Activated naive CD4-positive, alpha-beta T cell treated with anti-CD3 and anti-CD28 coated beads, Interleukin-2, amount 50 U/mL, for 24 hours (primary cell): Measurements from ENCODE around the gene SDHB.
"Not testable (repeated sequence)": the region's sequence is repeated elsewhere in the genome, so short reads cannot be mapped to it uniquely, and the experiment has no call there.

Source experiments
- H3K27ac Mint-ChIP-seq: one replicate; pipeline ENCODE4 v1.8.0; 2021; ENCODE audit warnings: mild to moderate bottlenecking, mixed read lengths
- H3K27me3 Mint-ChIP-seq: one replicate; pipeline ENCODE4 v1.8.0; 2021; ENCODE audit warnings: mixed read lengths
- H3K36me3 Mint-ChIP-seq: one replicate; pipeline ENCODE4 v1.8.0; 2021; ENCODE audit warnings: mixed read lengths
- H3K4me1 Mint-ChIP-seq: one replicate; pipeline ENCODE4 v1.8.0; 2021; ENCODE audit warnings: mixed read lengths
- H3K4me3 Mint-ChIP-seq: one replicate; pipeline ENCODE4 v1.8.0; 2021; ENCODE audit warnings: mild to moderate bottlenecking, mixed read lengths
- H3K9me3 Mint-ChIP-seq: one replicate; pipeline ENCODE4 v1.8.0; 2021; ENCODE audit warnings: mixed read lengths

SDHB gene

DNA sequence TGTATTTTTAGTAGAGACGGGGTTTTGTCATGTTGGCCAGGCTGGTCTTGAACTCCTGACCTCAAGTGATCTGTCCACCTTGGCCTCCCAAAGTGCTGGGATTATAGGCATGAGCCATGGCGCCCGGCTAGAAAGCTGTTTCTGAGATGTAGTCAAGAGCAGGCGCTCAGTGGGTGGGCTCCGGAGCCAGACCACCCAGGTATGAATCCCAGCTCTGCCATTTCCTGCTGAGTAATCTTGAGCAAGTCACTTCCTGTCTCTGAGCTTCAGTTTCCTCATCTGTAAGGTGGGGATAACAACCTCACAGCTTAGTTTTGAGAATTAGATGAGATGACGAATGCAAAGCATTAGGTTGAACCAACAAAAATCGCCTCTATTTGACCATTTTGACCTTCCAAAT lies 8.9 kb upstream of the SDHB start:
- not testable (repeated sequence) for H3K27ac Mint-ChIP-seq, H3K36me3 Mint-ChIP-seq, H3K4me3 Mint-ChIP-seq

DNA sequence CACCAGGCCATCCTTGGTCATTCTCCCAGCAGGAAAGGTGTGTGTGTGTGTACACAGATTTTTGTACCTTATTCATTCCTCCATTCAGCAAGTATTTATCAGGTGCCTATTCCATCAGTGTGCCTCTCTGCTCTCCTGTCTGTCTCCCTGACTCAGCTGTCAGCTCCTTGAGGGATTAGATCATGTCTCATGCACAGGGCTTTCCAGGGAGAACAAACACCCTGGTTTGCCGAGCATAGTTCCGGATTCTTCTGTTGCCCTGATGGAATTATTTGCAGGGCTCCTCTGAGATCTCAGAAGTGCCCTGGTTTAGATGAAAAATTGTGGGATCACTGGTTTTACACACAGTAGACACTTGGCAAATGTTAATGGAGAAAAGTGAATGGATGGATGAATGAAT lies 8.1 kb upstream of the SDHB start:
- no peaks in the 10 kb centered on the region for H3K36me3 Mint-ChIP-seq
- H3K27me3 Mint-ChIP-seq = peaks cover 4% of the 10 kb centered on the region
- no peak overlapping the region for H3K4me3 Mint-ChIP-seq
- no peak overlapping the region for H3K27ac Mint-ChIP-seq
- H3K4me1 Mint-ChIP-seq = no peaks in the 10 kb centered on the region
- H3K9me3 Mint-ChIP-seq = no peaks in the 10 kb centered on the region

More for the DNA sequence above, 8.9 kb upstream of the SDHB start:
- not testable (repeated sequence) for H3K4me1 Mint-ChIP-seq, H3K27me3 Mint-ChIP-seq, H3K9me3 Mint-ChIP-seq

DNA sequence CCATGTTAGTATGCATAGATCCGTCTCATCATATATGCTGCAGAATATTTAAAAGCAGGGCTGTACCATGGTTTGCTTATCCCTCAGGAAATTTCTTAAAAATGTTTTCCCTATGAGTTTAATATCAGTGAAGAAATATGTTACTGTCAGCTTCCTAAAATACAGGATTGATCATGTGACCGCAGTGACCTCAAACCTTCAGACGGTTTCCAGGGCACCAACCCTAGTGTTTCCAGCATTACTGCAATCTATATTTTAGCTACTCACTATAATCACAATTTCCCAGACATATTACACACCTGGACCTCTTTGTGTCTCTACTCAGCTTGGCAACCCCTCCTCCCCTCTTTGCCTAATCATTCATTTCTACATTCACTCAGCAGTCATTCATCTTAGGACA lies 7.7 kb upstream of the SDHB start:
- no peak overlapping the region for H3K27ac Mint-ChIP-seq
- H3K9me3 Mint-ChIP-seq = no peaks in the 10 kb centered on the region
- no peaks in the 10 kb centered on the region for H3K4me1 Mint-ChIP-seq
- no peak overlapping the region for H3K4me3 Mint-ChIP-seq
- H3K27me3 Mint-ChIP-seq = peaks cover 4% of the 10 kb centered on the region
- no peaks in the 10 kb centered on the region for H3K36me3 Mint-ChIP-seq

DNA sequence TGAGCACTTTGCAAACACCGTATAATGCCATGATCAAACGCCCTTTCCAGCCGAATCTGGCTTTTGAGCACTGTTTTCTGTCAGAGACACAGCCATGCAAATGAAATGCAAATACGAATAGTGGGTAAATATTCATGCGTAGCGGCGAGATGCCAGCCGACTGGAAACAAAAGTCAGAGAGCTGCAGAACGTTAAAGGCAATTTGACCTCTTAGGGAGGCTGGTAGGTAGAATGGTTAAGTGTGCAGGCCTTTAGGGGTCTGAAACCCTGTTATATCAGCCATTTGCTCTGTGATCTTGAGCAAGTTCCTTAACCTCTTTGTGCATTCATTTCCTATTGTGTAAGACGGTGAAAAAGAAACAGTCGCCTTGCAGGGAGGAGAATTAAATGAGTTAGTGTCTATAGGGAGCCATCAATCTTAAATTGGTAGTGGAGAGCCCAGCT lies 6.5 kb upstream of the SDHB start:
- H3K27me3 Mint-ChIP-seq = peaks cover 4% of the 10 kb centered on the region
- H3K36me3 Mint-ChIP-seq = no peaks in the 10 kb centered on the region
- H3K9me3 Mint-ChIP-seq = no peaks in the 10 kb centered on the region
- no peaks in the 10 kb centered on the region for H3K4me1 Mint-ChIP-seq
- no peak overlapping the region for H3K27ac Mint-ChIP-seq
- no peak overlapping the region for H3K4me3 Mint-ChIP-seq

DNA sequence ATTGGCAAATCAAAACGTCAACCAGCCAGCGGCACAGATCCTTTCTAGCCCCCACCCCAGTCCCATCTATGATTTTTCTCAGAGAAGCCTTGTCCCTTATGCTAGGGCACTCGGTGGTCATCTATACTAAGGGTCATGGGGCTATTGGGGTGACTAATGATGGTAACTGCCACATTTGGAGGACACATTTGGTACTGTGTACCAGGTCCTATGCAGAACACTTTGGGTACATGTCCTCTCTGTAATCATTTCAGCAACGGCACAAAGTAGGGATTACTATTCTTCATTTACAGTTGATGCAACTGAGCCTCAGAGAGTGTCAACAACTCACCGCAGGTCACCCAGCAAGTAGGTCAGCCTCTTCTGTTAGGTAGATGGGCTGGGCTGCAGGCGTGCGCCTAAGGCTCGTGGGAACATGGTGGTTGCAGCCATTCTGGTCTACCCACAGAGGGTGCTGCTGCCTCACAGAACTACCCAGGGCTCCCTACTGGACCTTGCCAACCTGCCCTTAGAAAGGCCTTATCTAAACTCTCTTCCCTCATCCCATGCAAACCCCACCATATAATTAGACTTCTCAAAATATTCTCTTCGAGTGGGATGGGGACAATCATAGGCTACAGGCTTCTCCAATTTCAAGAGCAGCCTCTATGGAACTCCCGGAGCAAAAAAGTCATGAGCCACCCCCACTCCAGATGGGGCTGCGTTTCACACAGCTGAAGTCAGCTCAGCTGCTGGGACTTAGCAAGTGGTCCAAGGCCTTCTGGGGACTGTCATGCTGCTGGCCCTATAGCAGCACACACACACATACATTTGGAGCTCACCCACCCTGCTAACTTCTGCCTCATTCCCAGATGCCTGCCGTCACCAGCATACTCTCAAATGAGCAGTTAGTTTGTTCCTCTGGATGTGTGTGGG lies 5.8 kb upstream of the SDHB start:
- H3K27ac Mint-ChIP-seq = no peak overlapping the region
- no peaks in the 10 kb centered on the region for H3K9me3 Mint-ChIP-seq

DNA sequence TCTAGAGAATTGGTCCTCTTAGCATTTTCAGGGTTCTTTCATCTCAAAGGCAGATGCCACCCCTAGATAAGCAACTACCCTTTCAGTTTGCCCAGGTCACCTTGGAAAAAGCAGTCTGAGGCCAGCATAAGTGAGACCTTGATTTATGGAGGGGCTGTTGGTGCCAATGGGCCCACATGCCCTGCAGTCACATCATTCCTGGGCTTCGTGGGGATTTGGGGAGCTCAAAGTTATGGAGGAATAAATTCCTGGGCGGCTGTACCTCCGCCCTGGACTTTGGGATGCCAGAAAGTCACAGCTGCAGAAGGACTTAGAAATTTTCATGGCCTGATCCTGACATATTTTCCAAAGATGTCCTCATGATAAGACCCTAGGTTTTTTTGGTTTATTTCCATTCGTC lies 2.7 kb upstream of the SDHB start:
- Mint-ChIP-seq H3K4me3 (no peak overlapping the region), H3K27ac (no peak overlapping the region), H3K36me3 (no peaks in the 10 kb centered on the region), H3K27me3 (peaks cover 4% of the 10 kb centered on the region), H3K4me1 (peaks cover 18% of the 10 kb centered on the region), H3K9me3 (no peaks in the 10 kb centered on the region)

More for the DNA sequence above, 5.8 kb upstream of the SDHB start:
- Mint-ChIP-seq H3K36me3 (no peaks in the 10 kb centered on the region), H3K4me1 (no peaks in the 10 kb centered on the region), H3K4me3 (no peak overlapping the region), H3K27me3 (peaks cover 4% of the 10 kb centered on the region)

DNA sequence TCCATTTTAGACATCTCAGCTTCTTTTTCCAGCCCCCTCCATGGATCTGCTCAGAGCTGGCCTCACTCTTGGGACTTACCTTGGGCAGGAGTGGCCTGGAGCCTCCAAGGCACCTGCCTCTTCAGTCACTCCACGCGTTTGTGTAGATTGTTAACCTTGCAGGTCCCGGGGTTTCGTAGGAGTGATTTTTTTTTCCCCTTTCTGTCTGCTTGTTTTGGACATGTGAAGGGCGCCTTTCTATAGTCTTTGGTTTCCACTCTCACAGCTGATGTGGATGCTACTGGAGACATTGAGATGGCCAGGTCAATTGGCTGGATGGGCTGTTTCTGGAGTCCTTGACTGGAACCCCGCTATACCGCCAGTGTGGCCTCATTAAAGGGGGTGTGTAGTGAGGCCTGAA lies 2.0 kb upstream of the SDHB start:
- peaks cover 4% of the 10 kb centered on the region for H3K27me3 Mint-ChIP-seq
- no peak overlapping the region for H3K27ac Mint-ChIP-seq
- peak overlapping the region; percentile 49 for H3K4me3 Mint-ChIP-seq
- peaks cover 3% of the 10 kb centered on the region for H3K36me3 Mint-ChIP-seq
- peaks cover 26% of the 10 kb centered on the region for H3K4me1 Mint-ChIP-seq
- no peaks in the 10 kb centered on the region for H3K9me3 Mint-ChIP-seq

DNA sequence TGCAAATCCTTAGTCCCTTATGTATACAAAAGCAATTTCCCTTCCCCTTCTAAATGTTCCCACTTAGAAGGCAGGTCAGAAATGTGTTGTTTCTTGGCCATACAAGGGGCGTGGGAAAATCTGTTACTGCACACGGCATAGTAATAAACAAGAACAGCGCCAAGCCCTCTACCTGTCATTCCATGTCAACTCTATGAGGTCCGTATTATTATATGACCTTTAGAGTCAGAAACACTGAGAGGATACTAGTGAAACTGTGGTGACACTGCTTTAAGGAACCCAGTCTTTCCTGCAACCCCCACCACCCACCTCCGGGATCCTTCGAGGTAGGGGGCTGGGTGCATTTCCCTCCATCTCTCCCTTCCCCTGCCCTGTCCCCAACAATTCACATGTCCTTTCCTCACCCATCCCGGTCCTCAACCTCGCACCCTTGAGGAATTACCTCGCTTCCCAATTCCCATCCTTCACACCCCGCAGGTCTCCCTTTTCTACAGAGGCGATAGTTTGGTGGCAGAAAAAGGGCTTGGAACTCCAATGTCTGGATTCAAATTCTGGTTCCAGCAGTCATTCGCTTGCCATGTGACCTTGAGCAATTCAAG lies 647 bp downstream of the SDHB start:
- peaks cover 3% of the 10 kb centered on the region for H3K36me3 Mint-ChIP-seq
- H3K4me1 Mint-ChIP-seq = peaks cover 28% of the 10 kb centered on the region
- peak overlapping the region; percentile 100 for H3K4me3 Mint-ChIP-seq
- no peaks in the 10 kb centered on the region for H3K9me3 Mint-ChIP-seq
- H3K27me3 Mint-ChIP-seq = peaks cover 1% of the 10 kb centered on the region
- peak overlapping the region; percentile 98 for H3K27ac Mint-ChIP-seq

DNA sequence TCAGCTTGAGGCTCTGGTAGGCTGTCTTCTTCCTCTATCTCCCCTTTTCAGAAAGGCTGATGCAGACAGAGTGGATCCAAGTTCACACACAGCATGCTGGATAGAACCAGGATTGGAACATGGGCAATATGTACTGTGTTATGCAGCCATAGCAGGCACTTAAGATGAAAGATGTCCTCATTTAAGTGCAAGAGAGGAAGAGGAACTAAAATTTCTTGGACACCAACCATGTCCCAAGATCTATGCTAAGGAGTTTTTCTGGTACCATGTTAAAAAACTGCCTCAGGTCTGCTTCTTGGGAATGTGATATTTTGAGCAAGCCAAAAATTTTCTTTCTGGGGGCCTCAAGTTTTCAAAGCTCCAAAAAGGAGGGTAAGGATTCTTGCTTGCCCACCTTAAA lies 1.2 kb downstream of the SDHB start:
- peak overlapping the region; percentile 100 for H3K4me3 Mint-ChIP-seq
- no peaks in the 10 kb centered on the region for H3K27me3 Mint-ChIP-seq
- peak overlapping the region; percentile 8 for H3K27ac Mint-ChIP-seq
- H3K36me3 Mint-ChIP-seq = peaks cover 3% of the 10 kb centered on the region
- H3K9me3 Mint-ChIP-seq = no peaks in the 10 kb centered on the region
- peaks cover 32% of the 10 kb centered on the region for H3K4me1 Mint-ChIP-seq

DNA sequence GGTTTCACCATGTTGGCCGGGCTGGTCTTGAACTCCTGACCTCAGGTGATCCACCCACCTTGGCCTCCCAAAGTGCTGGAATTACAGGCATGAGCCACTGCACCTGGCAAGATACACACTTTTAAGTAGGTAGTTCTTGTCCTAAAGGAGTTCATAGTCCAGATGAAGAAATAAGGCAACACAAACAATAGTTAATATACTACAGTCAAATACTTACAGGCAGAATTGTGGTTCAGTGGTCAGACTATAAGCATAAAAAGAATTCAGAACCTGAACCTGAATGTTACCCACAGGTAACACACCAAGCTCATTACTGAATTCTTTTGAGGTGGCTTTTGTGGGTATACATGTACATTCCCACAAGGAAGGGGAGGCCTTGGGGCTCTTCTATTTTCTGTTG lies 1.8 kb downstream of the SDHB start:
- Mint-ChIP-seq H3K9me3 (no peaks in the 10 kb centered on the region), H3K4me3 (peak overlapping the region; percentile 100), H3K27ac (no peak overlapping the region), H3K4me1 (peaks cover 32% of the 10 kb centered on the region), H3K27me3 (no peaks in the 10 kb centered on the region), H3K36me3 (peaks cover 3% of the 10 kb centered on the region)

DNA sequence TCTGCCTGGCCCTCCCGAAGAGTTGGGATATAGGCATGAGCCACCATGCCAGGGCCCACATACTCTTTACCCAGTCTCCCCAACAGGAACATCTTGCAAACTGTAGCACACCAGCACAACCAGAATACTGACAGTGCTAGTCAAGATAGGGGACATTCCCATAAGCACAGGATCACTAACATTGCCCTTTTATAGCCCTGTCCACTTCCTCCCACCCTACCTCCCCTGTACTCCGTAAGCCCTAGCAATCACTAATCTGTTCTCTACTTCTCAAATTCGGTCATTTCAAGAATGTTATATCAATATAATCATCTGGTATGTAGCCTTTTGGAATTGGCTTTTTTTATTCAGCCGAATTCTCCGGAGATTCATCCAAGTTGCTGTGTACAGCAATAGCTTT lies 5.9 kb downstream of the SDHB start:
- H3K9me3 Mint-ChIP-seq = no peaks in the 10 kb centered on the region
- no peak overlapping the region for H3K4me3 Mint-ChIP-seq
- H3K27ac Mint-ChIP-seq = peak overlapping the region; percentile 23
- H3K4me1 Mint-ChIP-seq = peaks cover 40% of the 10 kb centered on the region
- H3K27me3 Mint-ChIP-seq = no peaks in the 10 kb centered on the region
- H3K36me3 Mint-ChIP-seq = peaks cover 7% of the 10 kb centered on the region

DNA sequence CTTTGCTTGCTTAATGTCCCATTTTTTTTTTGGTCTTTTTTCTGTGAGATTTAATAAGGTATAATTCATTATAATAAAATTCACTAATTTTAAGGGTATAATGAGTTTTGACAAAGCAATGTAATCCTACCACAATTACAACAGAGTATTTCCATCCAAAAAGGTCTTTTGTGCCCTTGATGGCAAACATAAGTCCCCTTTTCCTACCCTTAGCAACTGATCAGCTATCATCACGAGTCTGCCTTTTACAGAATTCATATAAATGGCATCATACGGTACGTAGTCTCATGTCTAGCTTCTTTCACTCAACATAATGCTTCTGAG lies 7.5 kb downstream of the SDHB start:
- H3K4me1 Mint-ChIP-seq = peaks cover 29% of the 10 kb centered on the region
- no peak overlapping the region for H3K4me3 Mint-ChIP-seq
- peaks cover 7% of the 10 kb centered on the region for H3K36me3 Mint-ChIP-seq
- H3K9me3 Mint-ChIP-seq = no peaks in the 10 kb centered on the region
- no peak overlapping the region for H3K27ac Mint-ChIP-seq
- no peaks in the 10 kb centered on the region for H3K27me3 Mint-ChIP-seq

DNA sequence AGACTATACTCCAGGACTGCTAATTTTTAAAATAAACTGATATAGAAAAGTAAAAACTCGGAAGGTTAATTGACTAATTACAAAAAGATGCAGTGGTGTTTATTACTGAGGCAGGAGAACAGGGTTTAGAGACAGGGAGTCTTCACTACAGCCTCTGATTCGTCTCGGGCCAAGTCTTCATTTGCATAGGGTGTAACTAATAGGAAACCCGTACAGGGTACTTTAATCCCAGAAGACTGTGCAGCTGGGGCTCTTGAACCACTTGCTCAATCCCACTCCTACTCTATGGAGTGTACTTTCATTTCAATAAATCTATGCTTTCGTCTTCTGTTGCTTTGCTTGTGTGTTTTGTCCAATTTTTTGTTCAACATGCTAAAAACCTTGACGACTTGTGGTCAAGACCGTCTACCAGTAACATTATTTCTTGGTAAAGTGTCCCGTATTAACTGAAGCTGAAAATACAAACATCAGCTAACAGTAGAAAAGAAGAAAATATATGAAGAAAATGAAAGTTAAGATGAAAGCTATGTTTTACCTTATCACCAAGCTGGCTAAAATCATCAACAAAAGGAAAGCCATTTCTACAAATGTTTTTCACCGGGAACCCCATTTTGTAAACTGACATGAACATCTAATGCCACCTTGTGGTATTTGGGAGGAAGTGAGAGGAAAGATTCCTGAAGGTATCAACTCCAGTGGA lies 8.0 kb downstream of the SDHB start:
- peaks cover 5% of the 10 kb centered on the region for H3K36me3 Mint-ChIP-seq
- H3K9me3 Mint-ChIP-seq = no peaks in the 10 kb centered on the region
- H3K27ac Mint-ChIP-seq = peak overlapping the region; percentile 35
- peaks cover 24% of the 10 kb centered on the region for H3K4me1 Mint-ChIP-seq
- H3K27me3 Mint-ChIP-seq = no peaks in the 10 kb centered on the region
- H3K4me3 Mint-ChIP-seq = no peak overlapping the region

DNA sequence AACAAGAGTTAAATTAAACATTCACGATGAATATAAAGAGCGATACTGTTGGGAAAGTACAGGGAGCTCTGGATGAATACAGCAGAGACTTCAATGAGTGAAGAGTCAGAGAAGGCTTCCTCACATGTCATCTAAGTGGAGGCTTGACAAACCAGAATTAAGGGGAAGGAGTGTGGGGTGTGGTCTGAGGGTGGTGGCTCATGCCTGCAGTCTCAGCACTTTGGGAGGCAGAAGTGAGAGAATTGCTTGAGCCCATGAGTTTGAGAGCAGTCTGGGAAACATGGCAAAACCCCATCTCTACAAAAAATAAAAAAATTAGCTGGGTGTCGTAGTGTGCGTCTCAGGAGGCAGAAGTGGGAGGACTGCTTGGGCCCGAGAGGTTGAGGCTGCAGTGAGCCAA lies 8.7 kb downstream of the SDHB start:
- H3K36me3 Mint-ChIP-seq = peaks cover 5% of the 10 kb centered on the region
- H3K4me3 Mint-ChIP-seq = no peak overlapping the region
- no peak overlapping the region for H3K27ac Mint-ChIP-seq
- peaks cover 22% of the 10 kb centered on the region for H3K4me1 Mint-ChIP-seq
- no peaks in the 10 kb centered on the region for H3K9me3 Mint-ChIP-seq
- no peaks in the 10 kb centered on the region for H3K27me3 Mint-ChIP-seq

DNA sequence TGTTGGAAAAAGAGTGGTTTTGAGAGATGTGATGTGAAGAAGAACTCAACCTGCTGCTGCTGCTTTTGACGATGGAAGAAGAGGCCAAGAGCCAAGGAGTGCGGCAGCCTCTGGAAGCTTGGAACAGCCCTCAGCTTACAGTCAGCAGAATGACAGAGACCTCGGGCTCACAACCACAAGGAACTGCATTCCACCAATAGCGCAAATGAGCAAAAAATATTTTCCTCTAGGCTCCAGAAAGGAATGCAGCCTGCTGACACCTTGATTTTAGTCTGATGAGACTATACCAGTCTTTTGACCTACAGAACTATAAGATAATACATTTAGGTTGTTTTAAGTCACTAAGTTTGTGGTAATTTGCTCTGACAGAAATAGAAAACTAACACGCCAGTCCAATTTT lies 10.2 kb downstream of the SDHB start:
- Mint-ChIP-seq H3K4me3 (no peak overlapping the region), H3K27ac (peak overlapping the region; percentile 30), H3K9me3 (no peaks in the 10 kb centered on the region), H3K36me3 (peaks cover 5% of the 10 kb centered on the region), H3K27me3 (no peaks in the 10 kb centered on the region), H3K4me1 (peaks cover 22% of the 10 kb centered on the region)

DNA sequence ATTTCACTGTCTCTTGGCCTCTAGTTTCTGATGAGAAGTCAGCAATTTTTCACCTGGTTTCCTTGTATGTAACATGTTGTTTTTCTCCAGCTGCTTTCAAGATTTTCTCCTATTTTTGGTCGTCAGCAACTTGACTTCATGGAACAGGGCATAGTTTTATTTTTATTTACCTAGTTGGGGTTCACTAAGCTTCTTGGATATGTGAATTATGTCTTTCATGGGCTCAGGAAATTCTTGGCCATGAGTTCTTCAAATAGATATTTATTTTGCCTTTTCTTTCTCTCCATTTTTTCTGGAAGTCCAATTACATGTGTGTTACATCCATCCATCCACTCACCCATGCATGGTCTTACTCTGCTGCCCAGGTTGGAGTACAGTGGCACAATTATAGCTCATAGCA lies 13.7 kb downstream of the SDHB start:
- no peak overlapping the region for H3K4me3 Mint-ChIP-seq
- no peaks in the 10 kb centered on the region for H3K27me3 Mint-ChIP-seq
- H3K4me1 Mint-ChIP-seq = peaks cover 12% of the 10 kb centered on the region
- no peak overlapping the region for H3K27ac Mint-ChIP-seq
- no peaks in the 10 kb centered on the region for H3K9me3 Mint-ChIP-seq
- peaks cover 9% of the 10 kb centered on the region for H3K36me3 Mint-ChIP-seq
